ENCODE results near the gene SIRT6. TPM values are rescaled to one million over a fixed set of nuclear protein-coding genes. Genes with fewer than 3 reads are reported as not detected.

The SIRT6 gene
- total and polyA plus RNA-seq, 4 experiments from 2014 or later, result 0.19 to 27.0 (median 15.9) TPM

DNA sequence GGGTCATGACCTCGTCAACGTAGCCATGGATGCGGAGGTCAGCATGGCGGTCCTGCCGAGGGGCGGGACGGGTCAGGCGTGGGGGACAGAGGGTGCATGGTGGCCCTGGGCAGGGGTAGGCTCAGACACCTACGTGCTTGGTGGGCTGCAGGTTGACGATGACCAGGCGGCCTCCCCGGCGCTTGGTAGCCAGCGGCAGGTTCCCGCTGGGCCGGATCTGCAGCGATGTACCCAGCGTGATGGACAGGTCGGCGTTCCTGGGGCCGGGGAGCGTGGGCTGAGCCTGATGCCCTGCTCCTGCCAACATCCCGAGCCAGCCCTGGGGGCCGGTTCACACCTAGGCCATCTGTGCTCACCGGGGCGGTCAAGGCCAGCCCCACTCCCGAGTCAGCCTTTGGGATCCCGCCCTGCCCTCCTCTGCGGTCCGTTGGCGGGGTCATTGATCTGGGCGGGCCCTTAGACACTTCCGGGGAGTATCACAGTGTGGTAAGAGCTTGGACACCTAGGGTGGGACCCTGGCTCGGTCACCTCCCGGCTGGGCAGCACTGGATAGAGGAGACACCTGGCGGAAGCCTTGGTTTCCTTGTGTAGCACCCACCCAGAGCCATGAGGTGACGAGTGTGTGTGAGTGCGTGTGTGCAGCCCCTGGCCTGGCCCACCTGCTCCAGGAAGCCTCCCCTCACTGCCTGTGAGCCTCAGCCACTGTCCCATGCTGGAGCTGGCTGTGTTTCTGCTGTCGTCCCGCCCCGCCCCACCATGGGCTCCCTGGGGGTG lies 7.3 kb downstream of the SIRT6 start:
- H3K9me3 ChIP-seq (ENCODE audit: control insufficient read depth in 1 of 2, low read length in 2 of 2), result no peaks in the 10 kb centered on the region
- intact Hi-C loops (cut with micrococcal nuclease), result no loop called here
- no peak overlapping the region for H3K4me3 ChIP-seq (ENCODE audit: low read length in 2 of 2)
- H3K27ac ChIP-seq (ENCODE audit: low read depth, low read length), result no peak overlapping the region
- H3K4me3 Mint-ChIP-seq, result no peak overlapping the region
- DNase-seq, result no peak
- H3K36me3 ChIP-seq (ENCODE audit: insufficient read depth, low read length), result peaks cover 5% of the 10 kb centered on the region
- POLR2A ChIA-PET (ENCODE audit: partially characterized antibody), result no interaction called here
- CTCF ChIA-PET (ENCODE audit: partially characterized antibody), result no interaction called here
- peaks cover 10 to 19% of the 10 kb centered on the region in 2 donors for H3K36me3 Mint-ChIP-seq
- H3K27me3 Mint-ChIP-seq, result peaks cover 0 to 3% of the 10 kb centered on the region in 2 donors
- peaks cover 8 to 19% (median 11%) of the 10 kb centered on the region in 4 donors for H3K4me1 Mint-ChIP-seq
- H3K9me3 Mint-ChIP-seq, result peaks cover 0 to 2% (median 0%) of the 10 kb centered on the region in 8 donors
- no peaks in the 10 kb centered on the region for H3K27me3 ChIP-seq (ENCODE audit: insufficient read depth, low read length)
- H3K27ac Mint-ChIP-seq, result no peak overlapping the region
- peaks cover under 1% of the 10 kb centered on the region for H3K4me1 ChIP-seq (ENCODE audit: insufficient read depth, low read length)

DNA sequence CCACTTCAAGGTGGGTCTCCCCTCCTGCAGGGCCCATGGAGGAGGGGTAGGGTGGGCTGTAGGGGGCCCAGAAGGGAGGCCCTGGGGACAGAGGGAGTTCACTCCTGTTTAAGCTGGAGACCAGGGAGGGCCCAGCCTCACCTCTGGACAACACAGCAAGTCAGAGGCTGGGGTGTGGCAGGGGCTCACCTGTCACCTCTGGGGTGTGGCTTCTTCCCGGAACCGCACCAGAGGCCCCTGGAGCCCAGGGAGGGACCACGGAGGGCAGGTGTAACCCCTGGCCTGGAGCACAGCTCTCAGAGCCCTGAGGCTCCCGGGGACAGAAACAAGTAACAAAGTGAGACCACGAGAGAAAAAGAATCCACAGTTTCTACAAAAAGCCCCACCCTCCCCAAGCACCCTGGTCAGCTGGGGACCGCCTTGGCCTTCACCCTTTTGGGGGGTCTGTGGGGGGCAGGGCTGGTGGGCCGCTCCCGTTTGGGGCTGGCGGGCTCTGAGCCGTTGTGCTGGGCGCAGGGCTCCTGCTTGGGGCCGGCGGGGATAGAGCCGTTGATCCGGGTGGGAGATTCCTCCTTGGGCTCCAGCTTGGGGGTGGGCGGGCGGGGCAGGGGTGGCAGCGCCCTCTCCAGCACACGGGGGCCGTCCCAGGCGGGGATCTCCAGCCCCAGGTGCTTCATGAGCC lies 8.0 kb downstream of the SIRT6 start:
- Mint-ChIP-seq H3K27ac (no peak overlapping the region), H3K4me3 (no peak overlapping the region), H3K27me3 (peaks cover 0 to 3% of the 10 kb centered on the region in 2 donors), H3K36me3 (peaks cover 8 to 17% of the 10 kb centered on the region in 2 donors), H3K4me1 (peaks cover 4 to 12% (median 5%) of the 10 kb centered on the region in 4 donors), H3K9me3 (peaks cover 0 to 2% (median 0%) of the 10 kb centered on the region in 8 donors)
- no peaks in the 10 kb centered on the region for H3K36me3 ChIP-seq (ENCODE audit: insufficient read depth, low read length)
- no peak overlapping the region for H3K27ac ChIP-seq (ENCODE audit: low read depth, low read length)
- POLR2A ChIA-PET (ENCODE audit: partially characterized antibody), result no interaction called here
- no peak overlapping the region for H3K4me3 ChIP-seq (ENCODE audit: low read length in 2 of 2)
- intact Hi-C loops (cut with micrococcal nuclease), result no loop called here
- H3K27me3 ChIP-seq (ENCODE audit: insufficient read depth, low read length), result no peaks in the 10 kb centered on the region
- no peak for DNase-seq
- no peaks in the 10 kb centered on the region for H3K4me1 ChIP-seq (ENCODE audit: insufficient read depth, low read length)
- CTCF ChIA-PET (ENCODE audit: partially characterized antibody), result no interaction called here
- H3K9me3 ChIP-seq (ENCODE audit: control insufficient read depth in 1 of 2, low read length in 2 of 2), result no peaks in the 10 kb centered on the region

DNA sequence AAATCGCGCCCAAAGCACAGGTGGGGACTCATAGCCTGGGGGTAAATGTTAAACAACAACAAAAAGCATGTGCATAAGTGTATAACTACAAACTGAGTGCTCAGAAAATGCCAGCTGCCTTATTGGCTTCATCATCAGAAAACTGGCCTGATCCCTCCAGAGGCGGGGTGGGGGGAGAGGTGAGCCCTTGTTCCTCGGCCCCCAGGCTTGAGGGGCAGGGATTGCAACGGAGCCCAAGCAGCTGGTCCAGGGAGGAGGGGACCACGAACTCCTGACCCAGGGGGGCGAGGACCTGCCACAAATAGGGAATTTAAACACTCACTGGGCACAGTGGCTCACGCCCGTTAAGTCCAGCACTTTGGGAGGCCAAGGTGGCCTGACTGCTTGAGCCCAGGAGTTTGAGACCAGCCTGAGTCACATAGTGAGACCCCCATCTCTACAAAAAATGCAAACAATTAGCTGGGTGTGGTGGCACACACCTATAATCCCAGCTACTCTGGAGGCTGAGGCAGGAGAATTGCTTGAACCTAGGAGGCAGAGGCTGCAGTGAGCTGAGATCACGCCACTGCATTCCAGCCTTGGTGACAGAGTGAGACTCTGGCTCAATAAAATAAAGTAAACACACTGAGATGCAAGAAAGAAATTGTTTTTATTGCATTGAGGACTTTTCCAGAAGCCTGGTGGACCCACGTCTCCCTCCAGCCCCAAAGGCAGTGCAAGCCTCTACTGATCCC lies 8.7 kb downstream of the SIRT6 start:
- peaks cover 0 to 2% (median 0%) of the 10 kb centered on the region in 8 donors for H3K9me3 Mint-ChIP-seq
- H3K36me3 Mint-ChIP-seq, result peaks cover 4 to 10% of the 10 kb centered on the region in 2 donors

DNA sequence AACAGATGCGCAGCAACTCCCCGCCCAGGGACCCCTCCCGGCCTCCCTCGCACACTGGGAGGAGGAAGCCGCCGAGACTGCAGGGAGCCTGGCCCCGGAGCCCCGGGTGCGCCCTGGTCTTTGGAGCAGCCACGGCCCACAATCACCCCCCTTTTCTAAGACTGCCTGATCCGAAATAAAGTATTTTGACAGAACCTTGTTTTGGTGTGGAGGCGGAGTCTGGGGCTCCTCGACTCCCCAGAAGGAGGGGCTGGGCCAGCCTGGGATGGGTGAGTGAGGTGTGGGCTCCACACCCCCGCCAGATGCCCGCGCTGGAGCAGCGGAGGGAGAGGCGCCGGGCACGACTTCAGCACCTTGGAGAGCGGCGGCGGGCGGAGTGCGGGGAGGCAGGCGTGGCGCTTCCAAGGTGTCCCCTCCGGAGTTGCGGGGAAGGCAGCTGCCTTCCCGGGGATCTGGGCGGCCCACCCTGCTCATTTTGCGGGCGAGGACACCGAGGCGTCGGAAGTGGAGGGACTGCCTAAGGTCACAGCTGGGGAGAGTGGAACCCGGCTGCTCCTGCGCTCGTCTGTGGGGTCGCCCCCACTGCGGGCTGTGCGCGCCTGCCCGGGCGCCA lies 9.4 kb downstream of the SIRT6 start:
- Mint-ChIP-seq H3K27me3 (peaks cover 3% of the 10 kb centered on the region in 2 donors), H3K27ac (peak overlapping the region in 1 of 7 donors; percentile 35), H3K4me1 (peaks cover 0 to 9% (median 2%) of the 10 kb centered on the region in 4 donors), H3K9me3 (peaks cover 0 to 2% (median 0%) of the 10 kb centered on the region in 8 donors), H3K4me3 (peak overlapping the region in 2 of 8 donors; percentile 20 to 31), H3K36me3 (peaks cover 4 to 10% of the 10 kb centered on the region in 2 donors)
- ChIA-PET POLR2A (ENCODE audit: partially characterized antibody) (no interaction called here), CTCF (ENCODE audit: partially characterized antibody) (no interaction called here)
- peak; percentile 66 to 73 (median 71) for DNase-seq
- H3K36me3 ChIP-seq (ENCODE audit: insufficient read depth, low read length), result no peaks in the 10 kb centered on the region
- no peaks in the 10 kb centered on the region for H3K9me3 ChIP-seq (ENCODE audit: control insufficient read depth in 1 of 2, low read length in 2 of 2)
- H3K4me1 ChIP-seq (ENCODE audit: insufficient read depth, low read length), result no peaks in the 10 kb centered on the region
- intact Hi-C loops (cut with micrococcal nuclease), result no loop called here
- no peak overlapping the region for H3K4me3 ChIP-seq (ENCODE audit: low read length in 2 of 2)
- H3K27ac ChIP-seq (ENCODE audit: low read depth, low read length), result no peak overlapping the region
- H3K27me3 ChIP-seq (ENCODE audit: insufficient read depth, low read length), result no peaks in the 10 kb centered on the region

More for the DNA sequence above, 8.7 kb downstream of the SIRT6 start:
- Mint-ChIP-seq H3K27me3 (peaks cover 0 to 3% of the 10 kb centered on the region in 2 donors), H3K4me3 (no peak overlapping the region), H3K4me1 (peaks cover 0 to 9% (median 2%) of the 10 kb centered on the region in 4 donors), H3K27ac (no peak overlapping the region)
- Histone ChIP-seq H3K36me3 (ENCODE audit: insufficient read depth, low read length) (no peaks in the 10 kb centered on the region), H3K9me3 (ENCODE audit: control insufficient read depth in 1 of 2, low read length in 2 of 2) (no peaks in the 10 kb centered on the region), H3K4me3 (ENCODE audit: low read length in 2 of 2) (no peak overlapping the region), H3K27me3 (ENCODE audit: insufficient read depth, low read length) (no peaks in the 10 kb centered on the region), H3K4me1 (ENCODE audit: insufficient read depth, low read length) (no peaks in the 10 kb centered on the region), H3K27ac (ENCODE audit: low read depth, low read length) (no peak overlapping the region)
- DNase-seq, result no peak
- POLR2A ChIA-PET (ENCODE audit: partially characterized antibody), result no interaction called here
- intact Hi-C loops (cut with micrococcal nuclease), result no loop called here
- CTCF ChIA-PET (ENCODE audit: partially characterized antibody), result no interaction called here

DNA sequence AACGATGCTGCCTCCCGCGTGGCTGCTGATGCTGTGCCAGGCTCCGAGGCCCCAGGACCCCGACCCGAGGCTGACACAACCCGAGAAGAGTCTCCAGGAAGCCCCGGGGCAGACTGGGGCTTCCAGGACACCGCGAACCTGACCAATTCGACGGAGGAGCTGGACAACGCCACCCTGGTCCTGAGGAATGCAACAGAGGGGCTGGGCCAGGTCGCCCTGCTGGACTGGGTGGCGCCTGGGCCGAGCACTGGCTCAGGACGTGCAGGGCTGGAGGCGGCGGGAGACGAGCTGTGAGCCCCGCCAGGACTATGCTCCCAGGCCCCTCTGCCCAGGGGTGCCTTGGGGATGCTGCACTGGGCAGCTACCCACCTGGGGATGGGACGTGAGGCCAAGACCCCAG lies 10.7 kb downstream of the SIRT6 start:
- DNase-seq, result no peak
- CTCF ChIA-PET (ENCODE audit: partially characterized antibody), result interaction anchor here (0.6 kb wide), 1 partner anchor 31 kb away, joined by 3 read pairs; no protein-coding TSS in a partner anchor
- H3K27ac ChIP-seq (ENCODE audit: low read depth, low read length), result no peak overlapping the region
- H3K9me3 ChIP-seq (ENCODE audit: control insufficient read depth in 1 of 2, low read length in 2 of 2), result no peaks in the 10 kb centered on the region
- Mint-ChIP-seq H3K36me3 (peaks cover 0 to 6% of the 10 kb centered on the region in 2 donors), H3K27me3 (peaks cover 3 to 7% of the 10 kb centered on the region in 2 donors), H3K27ac (no peak overlapping the region), H3K4me3 (no peak overlapping the region), H3K9me3 (peaks cover 0 to 2% (median 0%) of the 10 kb centered on the region in 8 donors), H3K4me1 (peaks cover 0 to 9% (median 2%) of the 10 kb centered on the region in 4 donors)
- intact Hi-C loops (cut with micrococcal nuclease), result no loop called here
- no peaks in the 10 kb centered on the region for H3K4me1 ChIP-seq (ENCODE audit: insufficient read depth, low read length)
- POLR2A ChIA-PET (ENCODE audit: partially characterized antibody), result no interaction called here
- H3K36me3 ChIP-seq (ENCODE audit: insufficient read depth, low read length), result no peaks in the 10 kb centered on the region
- no peaks in the 10 kb centered on the region for H3K27me3 ChIP-seq (ENCODE audit: insufficient read depth, low read length)
- no peak overlapping the region for H3K4me3 ChIP-seq (ENCODE audit: low read length in 2 of 2)

DNA sequence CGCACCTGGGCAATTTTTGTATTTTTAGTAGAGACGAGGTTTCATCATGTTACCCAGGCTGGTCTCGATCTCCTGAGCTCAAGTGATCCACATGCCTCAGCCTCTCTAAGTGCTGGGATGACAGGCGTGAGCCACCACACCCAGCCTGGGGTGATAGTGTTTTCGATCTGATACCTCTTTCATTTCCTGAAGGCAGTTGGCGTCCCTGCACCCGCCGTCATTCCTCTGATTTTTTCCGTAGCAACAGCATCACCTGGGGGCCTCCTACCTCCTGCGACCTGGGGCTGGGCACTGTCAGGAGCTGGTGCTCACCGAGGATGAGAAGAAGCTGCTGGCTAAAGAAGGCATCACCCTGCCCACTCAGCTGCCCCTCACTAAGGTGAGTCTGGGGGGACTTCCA lies 18.1 kb downstream of the SIRT6 start:
- CTCF ChIA-PET (ENCODE audit: partially characterized antibody), result no interaction called here
- no peaks in the 10 kb centered on the region for H3K4me1 ChIP-seq (ENCODE audit: insufficient read depth, low read length)
- H3K36me3 ChIP-seq (ENCODE audit: insufficient read depth, low read length), result no peaks in the 10 kb centered on the region
- POLR2A ChIA-PET (ENCODE audit: partially characterized antibody), result no interaction called here
- no peaks in the 10 kb centered on the region for H3K9me3 ChIP-seq (ENCODE audit: control insufficient read depth in 1 of 2, low read length in 2 of 2)
- Mint-ChIP-seq H3K9me3 (no peaks in the 10 kb centered on the region), H3K4me3 (no peak overlapping the region), H3K27ac (no peak overlapping the region), H3K36me3 (no peaks in the 10 kb centered on the region), H3K4me1 (no peaks in the 10 kb centered on the region), H3K27me3 (peaks cover 5 to 11% of the 10 kb centered on the region in 2 donors)
- intact Hi-C loops (cut with micrococcal nuclease), result no loop called here
- H3K27ac ChIP-seq (ENCODE audit: low read depth, low read length), result no peak overlapping the region
- no peaks in the 10 kb centered on the region for H3K27me3 ChIP-seq (ENCODE audit: insufficient read depth, low read length)
- no peak overlapping the region for H3K4me3 ChIP-seq (ENCODE audit: low read length in 2 of 2)
- DNase-seq, result no peak
